Measurements from ENCODE around the gene ARHGAP21. TPM values are rescaled to one million over a fixed set of nuclear protein-coding genes. Genes with fewer than 3 reads are reported as not detected.

The ARHGAP21 gene
- total and polyA plus RNA-seq, 2 experiments from 2014 or later = 24.0 to 88.2 TPM

GRCh38 chr10:24744946-24745345 lies 21.3 kb upstream of the ARHGAP21 start:
- Histone ChIP-seq H3K36me3 (no peaks in the 10 kb centered on the region), H3K4me3 (no peak overlapping the region), H3K9me3 (ENCODE audit: low read depth) (no peaks in the 10 kb centered on the region), H3K27ac (no peak overlapping the region), H3K27me3 (no peaks in the 10 kb centered on the region), H3K4me1 (ENCODE audit: low read depth) (no peaks in the 10 kb centered on the region)
- no peak for DNase-seq (ENCODE audit: low read depth in 1 of 2, low spot score in 1 of 2)
- TF ChIP-seq, protein P1, sequence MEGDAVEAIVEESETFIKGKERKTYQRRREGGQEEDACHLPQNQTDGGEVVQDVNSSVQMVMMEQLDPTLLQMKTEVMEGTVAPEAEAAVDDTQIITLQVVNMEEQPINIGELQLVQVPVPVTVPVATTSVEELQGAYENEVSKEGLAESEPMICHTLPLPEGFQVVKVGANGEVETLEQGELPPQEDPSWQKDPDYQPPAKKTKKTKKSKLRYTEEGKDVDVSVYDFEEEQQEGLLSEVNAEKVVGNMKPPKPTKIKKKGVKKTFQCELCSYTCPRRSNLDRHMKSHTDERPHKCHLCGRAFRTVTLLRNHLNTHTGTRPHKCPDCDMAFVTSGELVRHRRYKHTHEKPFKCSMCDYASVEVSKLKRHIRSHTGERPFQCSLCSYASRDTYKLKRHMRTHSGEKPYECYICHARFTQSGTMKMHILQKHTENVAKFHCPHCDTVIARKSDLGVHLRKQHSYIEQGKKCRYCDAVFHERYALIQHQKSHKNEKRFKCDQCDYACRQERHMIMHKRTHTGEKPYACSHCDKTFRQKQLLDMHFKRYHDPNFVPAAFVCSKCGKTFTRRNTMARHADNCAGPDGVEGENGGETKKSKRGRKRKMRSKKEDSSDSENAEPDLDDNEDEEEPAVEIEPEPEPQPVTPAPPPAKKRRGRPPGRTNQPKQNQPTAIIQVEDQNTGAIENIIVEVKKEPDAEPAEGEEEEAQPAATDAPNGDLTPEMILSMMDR (IDR thresholded peaks at IDR 0.05; ENCODE audit: low read depth, low read length) = no peak

- Histone ChIP-seq H3K36me3 (no peaks in the 10 kb centered on the region), H3K27ac (no peak overlapping the region), H3K4me3 (no peak overlapping the region), H3K27me3 (no peaks in the 10 kb centered on the region), H3K4me1 (ENCODE audit: low read depth) (no peaks in the 10 kb centered on the region), H3K9me3 (ENCODE audit: low read depth) (no peaks in the 10 kb centered on the region)
- TF ChIP-seq, protein P1 (IDR thresholded peaks at IDR 0.05; ENCODE audit: low read depth, low read length) = no peak
- no peak for DNase-seq (ENCODE audit: low read depth in 1 of 2, low spot score in 1 of 2)
Measured at GRCh38 chr10:24740714-24741113, 17.0 kb upstream of the ARHGAP21 start.

GRCh38 chr10:24737001-24737400 lies 13.3 kb upstream of the ARHGAP21 start:
- no peaks in the 10 kb centered on the region for H3K36me3 ChIP-seq
- TF ChIP-seq, protein P1 (IDR thresholded peaks at IDR 0.05; ENCODE audit: low read depth, low read length) = no peak
- no peak overlapping the region for H3K27ac ChIP-seq
- no peaks in the 10 kb centered on the region for H3K4me1 ChIP-seq (ENCODE audit: low read depth)
- no peak overlapping the region for H3K4me3 ChIP-seq
- no peaks in the 10 kb centered on the region for H3K9me3 ChIP-seq (ENCODE audit: low read depth)
- no peak for DNase-seq (ENCODE audit: low read depth in 1 of 2, low spot score in 1 of 2)
- H3K27me3 ChIP-seq = no peaks in the 10 kb centered on the region

GRCh38 chr10:24731942-24732341 lies 8.3 kb upstream of the ARHGAP21 start:
- Histone ChIP-seq H3K27me3 (no peaks in the 10 kb centered on the region), H3K9me3 (ENCODE audit: low read depth) (no peaks in the 10 kb centered on the region), H3K4me1 (ENCODE audit: low read depth) (no peaks in the 10 kb centered on the region), H3K36me3 (no peaks in the 10 kb centered on the region), H3K27ac (no peak overlapping the region), H3K4me3 (no peak overlapping the region)
- DNase-seq (ENCODE audit: low read depth in 1 of 2, low spot score in 1 of 2) = no peak
- TF ChIP-seq, protein P1 (IDR thresholded peaks at IDR 0.05; ENCODE audit: low read depth, low read length) = no peak

DNA sequence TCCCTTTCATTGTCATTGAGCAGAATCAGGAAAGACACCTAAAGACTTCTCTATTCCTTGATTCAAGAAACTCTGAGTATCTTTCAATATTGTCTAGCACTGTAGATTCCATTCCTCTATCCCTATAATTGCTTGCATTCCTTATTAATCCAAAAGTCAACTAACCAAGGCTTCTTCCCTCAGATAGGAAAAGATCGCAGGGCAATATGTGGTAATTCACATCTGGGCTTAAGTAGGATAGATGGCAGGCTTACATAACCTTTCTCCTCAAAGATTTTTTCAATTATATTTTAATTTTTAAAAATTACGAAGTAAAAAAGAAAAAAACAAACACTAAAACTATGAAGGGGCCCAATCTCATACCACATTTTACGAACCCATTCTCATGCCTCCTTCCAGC lies 7.1 kb upstream of the ARHGAP21 start:
- Histone ChIP-seq H3K27ac (no peak overlapping the region), H3K4me1 (ENCODE audit: low read depth) (no peaks in the 10 kb centered on the region), H3K27me3 (no peaks in the 10 kb centered on the region), H3K36me3 (no peaks in the 10 kb centered on the region), H3K9me3 (ENCODE audit: low read depth) (no peaks in the 10 kb centered on the region), H3K4me3 (no peak overlapping the region)
- TF ChIP-seq, protein P1 (IDR thresholded peaks at IDR 0.05; ENCODE audit: low read depth, low read length) = no peak
- no peak for DNase-seq (ENCODE audit: low read depth in 1 of 2, low spot score in 1 of 2)

GRCh38 chr10:24727786-24728185 lies 4.1 kb upstream of the ARHGAP21 start:
- no peaks in the 10 kb centered on the region for H3K36me3 ChIP-seq
- no peak for DNase-seq (ENCODE audit: low read depth in 1 of 2, low spot score in 1 of 2)

More at GRCh38 chr10:24727786-24728185, 4.1 kb upstream of the ARHGAP21 start:
- no peaks in the 10 kb centered on the region for H3K27me3 ChIP-seq
- no peaks in the 10 kb centered on the region for H3K9me3 ChIP-seq (ENCODE audit: low read depth)
- H3K4me3 ChIP-seq = no peak overlapping the region
- TF ChIP-seq, protein P1 (IDR thresholded peaks at IDR 0.05; ENCODE audit: low read depth, low read length) = peak; percentile 13
- H3K4me1 ChIP-seq (ENCODE audit: low read depth) = no peaks in the 10 kb centered on the region
- H3K27ac ChIP-seq = no peak overlapping the region
